NCI-H1417 treated with DMSO at 0.1 percent for 48 hours (cell line): ENCODE data around the gene FMN1.

ENCODE experiments used
- DNase-seq: peaks from one replicate; lab custom pipeline; 2025; lab: John Stamatoyannopoulos, UW

Gene FMN1

GRCh38 chr15:33048255-33048654 lies 146.3 kb downstream of the FMN1 start:
- no peak for DNase-seq

DNA sequence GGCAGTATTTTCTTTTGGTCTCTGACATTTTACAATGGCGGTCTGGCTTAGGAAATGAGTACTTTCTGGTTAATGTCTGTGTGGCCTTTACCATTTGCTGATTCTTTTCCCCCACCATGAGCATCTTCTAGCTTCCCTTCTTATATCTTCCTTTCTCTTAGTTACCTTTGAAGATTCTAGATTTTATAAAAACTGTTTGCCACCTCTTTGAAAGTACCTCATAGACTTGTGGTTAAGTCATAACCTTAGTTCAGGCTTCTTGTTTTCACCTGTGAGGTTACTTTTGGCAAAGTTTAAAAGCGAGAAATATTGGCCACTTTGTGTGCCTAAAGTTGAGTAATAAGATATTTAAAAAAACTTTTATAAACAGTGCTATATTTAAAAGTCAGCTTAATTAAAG lies 147.4 kb downstream of the FMN1 start:
- DNase-seq = no peak

DNA sequence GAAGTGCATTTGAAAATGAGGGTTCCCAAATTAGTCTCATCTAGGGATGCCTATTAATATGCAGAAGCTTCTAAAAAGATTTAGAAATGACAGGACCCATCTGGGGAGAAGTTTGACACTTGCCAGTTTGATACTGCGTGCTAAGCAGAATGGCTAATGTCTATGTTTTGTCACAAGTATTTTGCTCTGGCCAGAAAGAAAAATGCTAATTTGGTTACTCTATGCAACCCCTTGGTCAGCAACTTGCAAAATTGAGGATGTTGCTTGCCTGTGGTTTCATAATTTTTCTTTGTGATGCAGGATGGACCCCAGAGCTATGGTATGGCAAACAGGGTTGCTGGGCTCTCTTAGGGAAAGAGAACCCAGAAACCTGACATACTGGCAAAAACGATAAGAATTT lies 148.2 kb downstream of the FMN1 start:
- no peak for DNase-seq

GRCh38 chr15:33045066-33045810 lies 149.3 kb downstream of the FMN1 start:
- no peak for DNase-seq

DNA sequence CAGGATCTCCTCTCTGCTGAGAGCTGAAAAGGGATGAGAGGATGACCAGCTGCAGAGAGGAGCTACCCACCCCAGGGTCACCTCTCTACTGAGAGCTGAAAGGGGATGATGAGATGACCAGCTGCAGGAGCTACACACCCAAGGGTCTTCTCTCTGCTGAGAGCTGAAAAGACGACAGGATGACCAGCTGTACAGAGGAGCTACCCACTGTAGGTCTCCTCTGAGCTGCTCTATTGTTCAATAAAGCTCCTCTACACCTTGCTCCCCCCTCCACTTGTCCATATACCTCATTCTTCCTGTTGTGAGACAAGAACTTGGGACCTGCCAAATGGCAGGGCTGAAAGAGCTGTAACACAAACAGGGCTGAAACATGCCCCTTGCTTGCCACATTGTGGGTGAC lies 149.9 kb downstream of the FMN1 start:
- DNase-seq = no peak

GRCh38 chr15:33043636-33044035 lies 150.9 kb downstream of the FMN1 start:
- no peak for DNase-seq

GRCh38 chr15:33040496-33040895 lies 154.0 kb downstream of the FMN1 start:
- DNase-seq = no peak

GRCh38 chr15:33034588-33034987 lies 159.9 kb downstream of the FMN1 start:
- DNase-seq = no peak

DNA sequence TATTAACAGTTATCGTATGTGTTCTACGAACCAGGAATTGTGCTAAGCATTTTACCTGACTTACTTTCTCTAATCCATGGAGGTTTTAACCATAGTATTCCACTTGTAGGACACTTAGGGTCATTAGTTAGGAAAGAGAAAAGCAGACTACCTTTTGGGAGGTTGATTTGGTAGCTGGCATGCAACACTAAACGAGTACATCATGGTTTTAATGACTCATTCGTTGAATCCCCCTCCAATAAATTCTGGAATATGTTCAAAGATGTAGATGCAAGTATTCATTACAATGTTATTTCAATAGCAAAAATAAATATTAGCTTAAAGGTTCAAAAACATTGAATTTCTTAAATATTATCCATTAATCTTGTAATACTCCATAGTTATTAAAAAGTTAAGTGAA lies 162.5 kb downstream of the FMN1 start:
- no peak for DNase-seq

DNA sequence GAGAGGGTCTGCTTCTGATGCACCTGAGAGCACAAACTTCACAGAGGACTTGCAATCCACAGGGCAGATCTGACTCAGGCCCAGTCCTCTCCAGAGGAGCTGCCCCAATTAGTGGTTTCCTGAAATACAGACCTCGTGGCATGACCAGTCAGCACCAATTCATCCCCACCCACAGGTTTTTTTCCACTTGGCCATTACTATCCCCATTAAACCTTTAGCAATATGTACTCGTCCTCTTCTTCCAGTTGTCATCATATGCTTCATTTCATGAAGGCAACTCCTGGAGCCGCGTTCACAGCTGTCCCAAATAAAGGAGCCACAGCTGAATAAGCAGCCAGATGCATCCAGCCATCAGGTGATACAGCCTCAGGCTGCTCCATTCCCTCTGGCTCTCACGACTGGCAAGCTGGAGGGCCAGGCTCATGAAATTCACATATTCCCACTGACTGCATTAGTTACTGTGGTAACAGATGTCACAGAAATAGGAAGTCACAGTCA lies 163.1 kb downstream of the FMN1 start:
- DNase-seq = no peak

GRCh38 chr15:33030315-33030714 lies 164.2 kb downstream of the FMN1 start:
- no peak for DNase-seq

DNA sequence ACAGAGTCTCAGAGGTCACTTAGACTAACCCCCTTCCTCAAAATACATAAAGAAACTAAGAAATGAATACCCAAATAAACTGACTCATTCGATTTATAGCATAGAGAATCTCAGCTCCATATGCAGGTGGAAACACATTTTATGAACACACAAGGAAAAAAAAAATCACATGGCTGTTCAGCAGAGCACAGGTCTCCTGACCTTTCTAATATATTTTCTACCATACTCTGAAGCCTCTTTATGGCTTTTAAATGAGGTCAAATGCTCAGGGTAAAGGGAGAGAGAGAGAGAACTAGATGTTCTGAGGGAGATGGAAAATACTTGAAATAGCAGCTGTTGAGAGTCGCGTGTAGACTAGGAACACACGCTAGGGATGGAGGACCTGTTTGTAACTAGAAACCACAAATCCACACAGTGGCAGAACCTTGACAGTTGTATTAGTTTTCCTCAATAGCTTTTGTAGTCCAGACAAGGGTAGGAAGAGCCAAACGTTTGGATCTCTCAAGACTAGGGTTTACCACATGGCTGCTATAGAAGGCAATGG lies 165.3 kb downstream of the FMN1 start:
- DNase-seq = no peak

DNA sequence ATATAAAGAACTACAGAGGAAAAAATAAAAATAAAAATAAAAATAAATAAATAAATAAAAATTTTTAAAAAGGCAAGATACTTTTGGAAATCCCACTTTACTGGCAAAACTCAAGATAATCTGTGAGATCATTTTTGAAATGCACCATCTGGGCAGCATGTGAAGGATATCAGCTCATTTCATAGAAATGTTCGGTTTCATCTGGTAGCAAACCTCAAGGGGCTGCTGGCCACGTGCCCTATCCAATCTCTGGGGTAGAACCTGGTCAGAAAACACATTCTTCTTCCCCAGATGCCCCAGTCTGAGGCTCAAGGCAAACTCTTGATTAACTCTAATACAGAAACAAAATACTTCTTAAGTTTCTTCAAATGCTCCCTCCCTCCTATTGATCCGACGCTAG lies 166.0 kb downstream of the FMN1 start:
- no peak for DNase-seq

DNA sequence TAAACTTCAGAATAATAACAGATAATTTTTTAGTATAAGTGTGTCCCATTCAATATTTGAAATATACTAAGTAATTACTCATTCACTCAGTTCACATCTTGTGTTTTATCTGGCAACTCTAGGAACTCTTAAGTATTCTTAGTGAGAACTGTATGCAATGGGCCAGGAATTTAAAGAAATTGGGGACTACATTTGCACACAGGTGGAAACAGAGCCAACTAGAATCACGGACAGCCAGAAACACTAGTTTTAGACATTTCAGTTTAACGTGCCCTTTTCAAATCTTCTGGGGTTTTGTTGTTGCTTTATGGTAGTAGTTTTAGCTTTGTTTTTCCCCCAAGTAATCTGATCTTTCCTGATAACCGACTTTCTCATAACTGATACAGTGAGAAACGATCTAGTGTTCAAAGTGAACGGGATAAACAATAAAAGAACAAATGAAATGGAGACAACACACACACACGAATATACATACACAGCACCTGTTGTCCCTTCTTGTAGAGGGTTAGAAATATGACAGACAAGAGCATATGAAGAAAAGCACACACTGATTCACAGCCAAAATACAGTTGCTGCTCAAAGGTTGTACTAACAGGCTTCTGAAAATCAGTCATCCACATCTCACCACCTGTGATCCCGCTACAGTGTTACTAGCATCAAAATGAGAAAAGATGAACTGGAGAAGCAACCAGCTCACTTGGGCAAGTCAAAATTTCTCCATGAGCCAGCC lies 167.0 kb downstream of the FMN1 start:
- DNase-seq = no peak

- no peak for DNase-seq
Measured at GRCh38 chr15:33026614-33027013, 167.9 kb downstream of the FMN1 start.

DNA sequence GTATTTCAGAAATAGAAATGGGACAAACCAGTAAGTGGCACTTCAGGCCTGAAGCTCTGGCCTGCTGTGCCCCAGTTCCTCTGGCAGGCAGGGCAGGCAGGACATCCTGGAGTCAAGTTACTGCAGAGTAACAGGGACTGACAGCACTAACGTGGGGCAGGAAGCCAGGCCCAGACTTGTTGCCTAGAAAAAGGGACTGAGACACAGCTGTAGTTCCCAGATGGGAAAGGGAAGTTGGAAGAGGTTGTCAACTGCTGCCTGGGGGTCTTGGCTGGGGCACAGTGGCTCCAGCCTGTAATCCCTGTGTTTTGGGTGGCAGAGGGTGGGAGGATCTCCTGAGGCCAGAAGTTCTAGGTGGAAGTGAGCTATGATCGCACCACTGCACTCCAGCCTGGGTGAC lies 171.9 kb downstream of the FMN1 start:
- DNase-seq = no peak

GRCh38 chr15:33021806-33022389 lies 172.6 kb downstream of the FMN1 start:
- DNase-seq = peak; percentile 3

GRCh38 chr15:33019354-33019981 lies 175.0 kb downstream of the FMN1 start:
- DNase-seq = no peak

- no peak for DNase-seq
Measured at GRCh38 chr15:33016405-33017024, 178.0 kb downstream of the FMN1 start.

- DNase-seq = no peak
Measured at GRCh38 chr15:33014586-33014985, 179.9 kb downstream of the FMN1 start.

- DNase-seq = no peak
Measured at GRCh38 chr15:33013827-33014445, 180.6 kb downstream of the FMN1 start.
